Measurements from ENCODE around the gene MED15.

DNA sequence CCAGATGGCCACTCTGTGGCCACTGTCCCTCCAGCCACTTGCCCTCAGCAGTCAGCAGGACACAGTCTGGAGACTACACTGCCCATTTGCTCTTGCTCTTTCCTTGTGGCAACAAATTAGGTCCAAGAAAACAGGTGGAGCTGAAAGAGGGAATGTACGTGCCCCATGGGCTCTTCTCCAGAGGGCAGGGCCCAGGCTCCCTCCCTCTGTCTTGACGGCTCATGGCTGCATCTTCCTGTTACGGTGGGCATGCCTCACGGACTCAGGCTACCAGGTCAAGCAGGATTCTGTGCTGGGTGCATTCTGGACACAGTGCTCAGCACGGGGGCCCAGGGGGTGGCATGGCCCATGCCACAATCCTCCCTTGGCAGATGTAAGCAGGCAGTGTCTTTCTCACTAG lies 71.3 kb downstream of the MED15 start:
- no peak for TF ChIP-seq EZH2phosphoT487 (IDR thresholded peaks at IDR 0.05; ENCODE audit: borderline replicate concordance, low read length)
- TF ChIP-seq, protein P1, sequence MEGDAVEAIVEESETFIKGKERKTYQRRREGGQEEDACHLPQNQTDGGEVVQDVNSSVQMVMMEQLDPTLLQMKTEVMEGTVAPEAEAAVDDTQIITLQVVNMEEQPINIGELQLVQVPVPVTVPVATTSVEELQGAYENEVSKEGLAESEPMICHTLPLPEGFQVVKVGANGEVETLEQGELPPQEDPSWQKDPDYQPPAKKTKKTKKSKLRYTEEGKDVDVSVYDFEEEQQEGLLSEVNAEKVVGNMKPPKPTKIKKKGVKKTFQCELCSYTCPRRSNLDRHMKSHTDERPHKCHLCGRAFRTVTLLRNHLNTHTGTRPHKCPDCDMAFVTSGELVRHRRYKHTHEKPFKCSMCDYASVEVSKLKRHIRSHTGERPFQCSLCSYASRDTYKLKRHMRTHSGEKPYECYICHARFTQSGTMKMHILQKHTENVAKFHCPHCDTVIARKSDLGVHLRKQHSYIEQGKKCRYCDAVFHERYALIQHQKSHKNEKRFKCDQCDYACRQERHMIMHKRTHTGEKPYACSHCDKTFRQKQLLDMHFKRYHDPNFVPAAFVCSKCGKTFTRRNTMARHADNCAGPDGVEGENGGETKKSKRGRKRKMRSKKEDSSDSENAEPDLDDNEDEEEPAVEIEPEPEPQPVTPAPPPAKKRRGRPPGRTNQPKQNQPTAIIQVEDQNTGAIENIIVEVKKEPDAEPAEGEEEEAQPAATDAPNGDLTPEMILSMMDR (IDR thresholded peaks at IDR 0.05; ENCODE audit: low read depth, low read length, poor library complexity, severe bottlenecking) = no peak
